ENCODE results near the gene GTF3C1. TPM values are rescaled to one million over a fixed set of nuclear protein-coding genes. Genes with fewer than 3 reads are reported as not detected.

GTF3C1 gene
- total RNA-seq, 2 donors from 2014 or later = 51.9 to 83.2 TPM

- no peak for ATAC-seq (ENCODE audit: insufficient number of reproducible peaks, low FRiP score, low read depth)
- Histone ChIP-seq H3K27me3 (replicated peaks; ENCODE audit: insufficient read depth) (no peaks in the 10 kb centered on the region), H3K36me3 (no peaks in the 10 kb centered on the region), H3K27ac (no peak overlapping the region), H3K4me3 (no peak overlapping the region), H3K4me1 (ENCODE audit: control insufficient read depth in 1 of 2, low read depth in 2 of 2) (no peaks in the 10 kb centered on the region), H3K9me3 (no peaks in the 10 kb centered on the region)
- DNase-seq (ENCODE audit: low spot score) = no peak
- TF ChIP-seq CTCF (IDR thresholded peaks at IDR 0.05) = no peak
Observed at GRCh38 chr16:27566417-27566816, 16.7 kb upstream of the GTF3C1 start.

GRCh38 chr16:27564224-27564623, 14.5 kb upstream of the GTF3C1 start:
- DNase-seq (ENCODE audit: low spot score) = no peak
- TF ChIP-seq CTCF (IDR thresholded peaks at IDR 0.05) = no peak
- H3K9me3 ChIP-seq = no peaks in the 10 kb centered on the region
- H3K4me3 ChIP-seq = no peak overlapping the region
- no peak overlapping the region for H3K27ac ChIP-seq
- no peaks in the 10 kb centered on the region for H3K4me1 ChIP-seq (ENCODE audit: control insufficient read depth in 1 of 2, low read depth in 2 of 2)
- H3K27me3 ChIP-seq (replicated peaks; ENCODE audit: insufficient read depth) = no peaks in the 10 kb centered on the region
- ATAC-seq (ENCODE audit: insufficient number of reproducible peaks, low FRiP score, low read depth) = no peak
- no peaks in the 10 kb centered on the region for H3K36me3 ChIP-seq

GRCh38 chr16:27561216-27561615, 11.5 kb upstream of the GTF3C1 start:
- DNase-seq (ENCODE audit: low spot score) (no peak), ATAC-seq (ENCODE audit: insufficient number of reproducible peaks, low FRiP score, low read depth) (no peak)
- Histone ChIP-seq H3K4me3 (no peak overlapping the region), H3K27me3 (replicated peaks; ENCODE audit: insufficient read depth) (no peaks in the 10 kb centered on the region), H3K4me1 (ENCODE audit: control insufficient read depth in 1 of 2, low read depth in 2 of 2) (no peaks in the 10 kb centered on the region), H3K27ac (no peak overlapping the region), H3K9me3 (no peaks in the 10 kb centered on the region), H3K36me3 (no peaks in the 10 kb centered on the region)
- TF ChIP-seq CTCF (IDR thresholded peaks at IDR 0.05) = no peak

- H3K36me3 ChIP-seq = no peaks in the 10 kb centered on the region
- ATAC-seq (ENCODE audit: insufficient number of reproducible peaks, low FRiP score, low read depth) (no peak), DNase-seq (ENCODE audit: low spot score) (no peak)
- H3K4me3 ChIP-seq = no peak overlapping the region
- no peaks in the 10 kb centered on the region for H3K27me3 ChIP-seq (replicated peaks; ENCODE audit: insufficient read depth)
- TF ChIP-seq CTCF (IDR thresholded peaks at IDR 0.05) = no peak
- no peaks in the 10 kb centered on the region for H3K9me3 ChIP-seq
- no peak overlapping the region for H3K27ac ChIP-seq
- H3K4me1 ChIP-seq (ENCODE audit: control insufficient read depth in 1 of 2, low read depth in 2 of 2) = no peaks in the 10 kb centered on the region
Observed at GRCh38 chr16:27558932-27559331, 9.2 kb upstream of the GTF3C1 start.

- H3K36me3 ChIP-seq = no peaks in the 10 kb centered on the region
- no peaks in the 10 kb centered on the region for H3K27me3 ChIP-seq (replicated peaks; ENCODE audit: insufficient read depth)
- no peak for TF ChIP-seq CTCF (IDR thresholded peaks at IDR 0.05)
- no peaks in the 10 kb centered on the region for H3K9me3 ChIP-seq
- no peaks in the 10 kb centered on the region for H3K4me1 ChIP-seq (ENCODE audit: control insufficient read depth in 1 of 2, low read depth in 2 of 2)
- ATAC-seq (ENCODE audit: insufficient number of reproducible peaks, low FRiP score, low read depth) = no peak
- H3K27ac ChIP-seq = no peak overlapping the region
- no peak for DNase-seq (ENCODE audit: low spot score)
- H3K4me3 ChIP-seq = no peak overlapping the region
Observed at GRCh38 chr16:27558434-27558833, 8.7 kb upstream of the GTF3C1 start.

Data from thoracic aorta (tissue), 2 donors.